Colon (tissue), 2 donors: Measurements from ENCODE around the gene ZSWIM2.
"Not testable (repeated sequence)": the region's sequence is repeated elsewhere in the genome, so short reads cannot be mapped to it uniquely, and the experiment has no call there.

Experiments used
- FAIRE-seq: peaks from 2 replicates; lab custom pipeline; 2012; peaks lifted over from hg19 to GRCh38; lab: Jason Lieb, UNC
- donor health status: control.
- donor health status: control.

ZSWIM2 gene

DNA sequence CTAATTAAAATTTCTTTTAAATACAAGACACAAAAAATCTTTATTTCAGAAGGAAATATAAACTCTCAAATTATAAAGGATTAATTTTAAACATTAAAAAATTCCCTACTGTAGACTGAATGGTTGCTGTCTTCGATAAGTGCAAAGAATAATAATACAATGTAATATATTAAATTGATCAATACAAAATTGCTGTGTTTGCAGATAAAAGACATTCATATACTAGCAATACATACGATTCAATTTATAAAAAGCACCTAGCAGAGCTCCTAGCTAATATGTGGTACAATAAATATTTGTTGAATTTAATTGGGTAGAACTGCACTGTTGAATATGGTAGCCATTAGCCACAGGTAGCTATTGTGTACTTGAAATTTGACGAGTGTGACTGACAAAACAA is 6.6 kb downstream of the ZSWIM2 start:
- FAIRE-seq: no peak

DNA sequence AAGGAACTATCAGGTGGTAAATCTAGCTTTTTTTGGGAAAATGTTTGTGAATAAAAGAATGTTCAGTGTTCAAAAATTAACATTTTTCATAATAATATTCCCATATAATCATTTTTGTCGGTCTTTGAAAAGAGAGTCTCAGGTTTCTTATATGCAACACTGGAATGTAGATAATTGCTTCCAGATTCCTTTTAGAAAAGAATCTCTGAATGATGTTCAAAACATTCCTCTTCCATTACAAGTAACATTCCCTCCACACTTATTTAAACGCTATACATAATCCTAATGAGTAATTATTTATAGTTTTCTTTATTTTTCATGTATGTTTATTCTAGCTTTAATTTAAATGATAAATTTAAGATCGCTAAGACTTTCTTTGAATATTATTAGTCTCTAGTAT is 7.0 kb downstream of the ZSWIM2 start:
- FAIRE-seq: no peak

DNA sequence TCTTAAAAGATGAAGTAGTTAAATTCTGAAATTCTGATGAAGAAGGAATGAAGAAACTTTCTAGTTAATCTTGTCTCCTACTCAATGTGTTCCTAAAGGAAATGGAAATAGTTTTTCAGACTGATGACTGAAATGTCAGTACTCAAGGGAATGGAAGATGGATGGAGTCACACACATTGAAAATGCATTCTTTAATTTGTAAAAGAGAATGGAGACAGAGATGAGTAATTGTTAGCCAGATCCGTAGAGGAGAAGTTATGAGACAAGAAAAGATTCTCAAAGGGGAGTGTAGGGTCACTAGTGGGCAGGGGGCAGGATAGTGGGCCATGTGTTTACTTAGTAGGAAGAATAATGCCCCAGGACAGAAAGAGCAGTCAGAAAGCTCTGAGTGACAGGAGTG is 13.3 kb downstream of the ZSWIM2 start:
- FAIRE-seq: no peak

DNA sequence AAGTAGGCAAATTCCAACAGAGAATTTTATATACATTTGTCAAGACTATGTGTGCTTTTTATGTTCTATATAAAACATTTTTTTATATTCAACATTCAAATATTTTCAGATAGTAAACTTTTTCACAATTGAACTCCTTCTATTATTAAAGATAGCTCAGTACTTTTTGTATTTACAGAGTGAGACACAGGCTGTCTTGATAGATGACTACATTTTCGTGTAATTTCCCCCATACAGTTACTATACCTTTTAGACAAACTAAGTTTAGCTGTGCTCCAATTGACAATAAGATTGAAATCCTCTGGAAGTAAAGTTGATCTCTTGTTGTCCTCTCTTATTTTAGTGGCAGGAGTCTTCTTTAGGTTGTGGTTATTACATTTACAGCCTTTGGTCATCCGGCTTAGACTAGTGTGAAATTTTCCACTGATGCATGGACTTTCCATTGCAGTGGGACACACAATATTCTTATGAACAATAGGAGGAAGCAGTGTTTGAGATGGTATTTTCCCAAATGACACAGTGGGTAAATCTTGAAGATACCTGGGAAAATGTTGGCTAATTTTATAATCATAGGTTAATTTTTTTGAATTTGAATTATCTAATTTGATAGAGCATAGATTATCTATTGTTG is 21.0 kb downstream of the ZSWIM2 start:
- FAIRE-seq: no peak

DNA sequence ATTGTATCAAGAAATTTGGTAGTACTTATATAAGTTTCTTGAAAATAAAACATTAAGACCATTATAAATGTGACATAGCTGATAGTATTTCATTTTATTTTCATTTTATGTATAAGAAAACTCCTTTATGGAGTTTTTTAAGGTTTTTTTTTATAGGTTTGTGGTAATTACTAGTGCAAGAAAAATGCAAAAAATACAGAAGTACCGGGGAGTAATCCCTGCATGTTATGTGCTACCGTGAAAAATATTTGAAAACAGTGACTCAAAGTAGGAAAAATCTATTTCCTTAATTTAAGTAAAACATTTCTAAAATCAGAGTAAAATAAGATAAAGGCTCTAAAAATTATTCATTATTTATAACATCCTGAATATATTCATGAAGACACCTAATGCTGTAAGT is 21.6 kb downstream of the ZSWIM2 start:
- no peak for FAIRE-seq

DNA sequence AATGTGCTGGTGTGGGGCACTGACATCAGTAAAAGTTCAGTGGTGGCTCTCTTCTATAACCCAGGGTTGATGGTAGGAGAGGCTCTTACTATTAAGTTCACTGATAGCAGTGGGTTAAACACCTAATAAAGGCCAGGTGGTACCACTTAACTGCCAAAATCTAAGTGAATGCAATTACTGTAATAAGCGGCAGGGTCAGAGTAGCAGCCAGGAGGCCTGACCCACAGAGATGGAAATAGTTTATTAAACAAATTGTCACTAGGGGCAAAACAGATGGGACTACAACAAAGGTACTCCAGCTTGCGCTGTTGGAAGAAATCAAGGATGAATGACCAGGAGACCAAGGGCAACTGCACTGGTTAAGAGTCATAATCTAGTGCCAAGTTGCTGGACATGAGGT is 26.6 kb downstream of the ZSWIM2 start:
- no peak for FAIRE-seq

DNA sequence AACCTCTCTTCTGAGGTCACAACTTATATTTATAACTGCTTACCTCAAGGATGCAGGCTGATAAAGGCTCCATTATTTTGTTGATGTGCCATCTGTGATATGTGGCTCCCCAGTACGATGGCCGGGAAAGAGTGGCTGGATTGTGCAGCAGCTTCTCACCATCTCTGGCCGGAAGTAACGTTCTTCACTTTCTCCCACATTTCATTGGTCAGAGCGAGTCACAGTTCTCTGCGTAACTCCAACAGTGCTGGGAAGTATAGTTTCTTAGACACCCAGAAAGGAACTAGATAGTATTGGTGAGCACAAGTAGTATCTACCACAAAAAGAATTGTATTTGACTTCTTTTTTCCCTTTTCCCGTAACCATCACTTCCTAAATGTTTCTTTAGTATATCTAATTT is 28.7 kb downstream of the ZSWIM2 start:
- no peak for FAIRE-seq

DNA sequence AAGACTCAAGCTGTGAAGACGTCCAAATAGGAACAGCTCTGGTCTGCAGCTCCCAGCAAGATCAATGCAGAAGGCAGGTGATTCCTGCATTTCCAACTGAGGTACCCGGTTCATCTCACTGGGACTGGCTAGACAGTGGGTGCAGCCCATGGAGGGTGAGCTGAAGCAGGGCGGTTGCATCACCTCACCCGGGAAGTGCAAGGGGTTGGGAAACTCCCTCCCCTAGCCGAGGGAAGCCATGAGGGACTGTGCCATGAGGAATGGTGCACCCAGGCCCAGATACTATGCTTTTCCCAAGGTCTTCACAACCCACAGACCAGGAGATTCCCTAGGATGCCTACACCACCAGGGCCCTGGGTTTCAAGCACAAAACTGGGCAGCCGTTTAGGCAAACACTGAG is 37.2 kb downstream of the ZSWIM2 start:
- not testable (repeated sequence) for FAIRE-seq

DNA sequence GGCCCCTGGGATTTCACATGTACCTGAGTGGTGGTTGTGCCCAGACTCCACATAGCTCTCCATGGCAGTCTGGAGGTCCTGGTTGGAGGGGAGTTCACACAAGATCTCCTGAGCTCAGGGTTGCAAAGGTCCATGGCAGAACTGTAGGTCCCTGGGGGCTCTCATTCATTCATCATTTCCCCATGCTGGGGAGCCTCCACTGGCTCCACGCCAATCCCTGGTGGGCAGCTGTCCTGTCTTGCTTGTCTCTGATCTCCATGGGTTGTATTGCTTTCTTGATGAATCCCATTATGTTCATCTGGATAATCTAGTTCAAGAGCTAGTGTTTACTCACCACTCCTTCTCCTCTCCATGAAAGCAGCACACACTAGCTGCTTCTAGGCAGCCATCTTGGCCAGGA is 42.4 kb downstream of the ZSWIM2 start:
- no peak for FAIRE-seq

DNA sequence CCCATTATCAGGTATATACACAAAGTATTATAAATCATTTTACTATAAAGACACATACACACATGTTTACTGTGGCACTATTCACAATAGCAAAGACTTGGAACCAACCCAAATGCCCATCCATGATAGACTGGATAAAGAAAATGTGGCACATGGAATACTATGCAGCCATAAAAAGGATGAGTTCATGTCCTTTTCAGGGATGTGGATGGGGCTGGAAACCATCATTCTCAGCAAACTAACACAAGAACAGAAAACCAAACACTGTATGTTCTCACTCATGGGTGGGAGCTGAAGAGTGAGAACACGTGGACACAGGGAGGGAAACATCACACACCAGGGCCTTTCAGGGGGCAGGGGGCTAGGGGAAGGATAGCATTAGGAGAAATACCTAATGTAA is 50.4 kb downstream of the ZSWIM2 start:
- FAIRE-seq: not testable (repeated sequence)

DNA sequence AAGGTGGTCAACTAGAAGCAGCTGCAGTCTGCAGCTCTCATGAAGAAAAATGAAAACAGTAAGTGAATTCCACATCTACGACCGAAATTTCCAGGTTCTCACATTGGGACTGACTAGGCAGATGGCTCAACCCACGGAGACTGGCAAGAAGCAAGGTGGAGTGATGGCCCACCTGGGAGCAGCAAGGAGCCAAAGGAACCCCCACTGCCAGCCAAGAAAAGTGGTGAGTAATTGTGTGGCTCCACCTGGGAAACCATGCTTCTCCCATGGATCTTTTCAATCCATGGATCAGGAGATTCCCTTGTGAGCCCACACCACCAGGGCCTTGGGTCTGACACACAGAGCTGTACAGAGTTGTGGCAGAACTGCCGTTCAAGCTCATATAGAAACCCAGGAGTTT is 64.0 kb downstream of the ZSWIM2 start:
- FAIRE-seq: no peak

DNA sequence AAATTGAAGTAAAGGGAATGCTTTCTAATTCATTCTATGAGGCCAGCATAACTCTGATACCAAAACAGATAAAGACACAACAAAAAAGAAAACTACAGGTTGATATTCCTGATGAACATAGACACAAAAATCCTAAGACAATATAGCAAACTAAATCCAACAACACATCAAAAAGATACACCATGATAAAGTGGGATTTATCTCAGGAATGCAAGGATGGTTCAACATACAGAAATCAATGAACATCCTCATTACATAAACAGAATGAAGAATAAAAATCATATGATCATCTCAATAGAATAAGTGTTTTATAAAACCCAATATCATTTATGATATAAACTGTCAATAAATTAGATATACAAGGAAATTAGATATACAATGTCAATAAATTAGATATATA is 65.7 kb downstream of the ZSWIM2 start:
- FAIRE-seq: no peak

DNA sequence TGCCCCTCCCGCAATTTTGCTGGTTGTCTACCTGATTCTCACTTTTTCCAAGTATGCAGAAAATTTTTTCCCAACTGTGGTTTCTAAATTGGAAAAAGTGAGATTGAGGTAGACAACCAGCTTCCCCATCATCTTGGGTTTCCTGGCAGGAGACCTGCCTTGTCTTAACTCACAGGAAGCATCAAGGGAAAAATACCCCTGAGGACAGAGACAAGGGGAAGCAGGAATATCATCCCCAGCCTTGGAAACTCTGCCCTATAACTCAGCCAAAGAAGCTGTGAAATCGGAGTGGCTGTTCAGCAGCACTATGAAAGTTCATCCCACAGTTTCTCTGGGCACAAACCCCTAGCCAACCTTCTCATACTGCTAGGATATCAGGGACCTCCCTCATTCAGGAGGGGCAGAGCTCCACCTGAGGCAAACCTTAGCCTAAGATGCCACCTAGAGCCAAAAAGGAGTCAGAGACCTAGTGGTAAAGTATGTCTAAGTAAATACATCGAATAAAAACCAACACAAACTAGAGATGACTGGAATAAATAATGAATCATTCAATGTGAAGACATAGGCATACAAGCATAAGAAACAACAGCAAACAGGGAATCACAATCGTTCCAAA is 68.2 kb downstream of the ZSWIM2 start:
- FAIRE-seq: no peak
